Measurements from ENCODE around the gene POLR1E. TPM values are rescaled to one million over a fixed set of nuclear protein-coding genes. Genes with fewer than 3 reads are reported as not detected.

The POLR1E gene
- total and polyA plus RNA-seq, 9 of the 15 experiments (the other 6 are each of a cell fraction or from before 2014, with no cell fraction given) = 18.9 to 102 (median 74.4) TPM

GRCh38 chr9:37485389-37486255, at the start of gene POLR1E (continued):
- TF ChIP-seq MYC (IDR thresholded peaks at IDR 0.05; ENCODE audit: low read depth, low read length) = peak; percentile 97
- no peak; the same call in 1 of the 2 replicates for TF ChIP-seq MYC (CRISPR knock-in tag; IDR thresholded peaks at IDR 0.05; ENCODE audit: borderline replicate concordance, low read depth)
- no peak for TF ChIP-seq JUNB (CRISPR knock-in tag; conservative IDR thresholded peaks at IDR 0.05)
- no peak for TF ChIP-seq ZNF77 (CRISPR knock-in tag; IDR thresholded peaks at IDR 0.05)
- no peak for TF ChIP-seq ZC3H8 (IDR thresholded peaks at IDR 0.05)
- TF ChIP-seq, protein P1, sequence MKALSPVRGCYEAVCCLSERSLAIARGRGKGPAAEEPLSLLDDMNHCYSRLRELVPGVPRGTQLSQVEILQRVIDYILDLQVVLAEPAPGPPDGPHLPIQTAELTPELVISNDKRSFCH (CRISPR knock-in tag; IDR thresholded peaks at IDR 0.05) = no peak
- TF ChIP-seq, protein P1 (tag; IDR thresholded peaks at IDR 0.05) = 0 out of 2 replicates have a peak, but pooled peaks have one; percentile 42
- no peak for TF ChIP-seq ZFP91 (CRISPR knock-in tag; IDR thresholded peaks at IDR 0.05)
- no peak for TF ChIP-seq POU5F1 (IDR thresholded peaks at IDR 0.05; ENCODE audit: borderline replicate concordance, low read depth, low read length, partially characterized antibody)
- no peak for TF ChIP-seq ZNF507 (tag; conservative IDR thresholded peaks at IDR 0.05)
- TF ChIP-seq NRF1 (conservative IDR thresholded peaks at IDR 0.05 in 1 of 2, IDR thresholded peaks at IDR 0.05 in 1 of 2) = peak; percentile 76 to 81
- 0 out of 2 replicates have a peak, but pooled peaks have one; percentile 57 for TF ChIP-seq ZBTB40 (IDR thresholded peaks at IDR 0.05)
- no peak for TF ChIP-seq ZBTB40 (CRISPR knock-in tag; IDR thresholded peaks at IDR 0.05)
- TF ChIP-seq RAD21 (CRISPR knock-in tag; conservative IDR thresholded peaks at IDR 0.05 in 1 of 2, IDR thresholded peaks at IDR 0.05 in 1 of 2) = no peak
- TF ChIP-seq FOXP1 (CRISPR knock-in tag; IDR thresholded peaks at IDR 0.05) = no peak
- 0 out of 2 replicates have a peak, but pooled peaks have one; percentile 11 for TF ChIP-seq ETV1 (tag; conservative IDR thresholded peaks at IDR 0.05; ENCODE audit: low read depth)
- TF ChIP-seq ZNF431 (CRISPR knock-in tag; IDR thresholded peaks at IDR 0.05) = no peak

Data from K562 (cell line).